Jurkat, Clone E6-1 (cell line): ENCODE results near the gene MED26.

ENCODE experiments used
- DNase-seq: peaks from one replicate; pipeline ENCODE4 v3.0.0-alpha.2; 2011; ENCODE audit warnings: low read depth, low spot score
- H3K4me3 ChIP-seq: 2 replicates; pipeline ENCODE4 v1.5.1; 2011; ENCODE audit warnings: mild to moderate bottlenecking, low read length, control low read depth, moderate library complexity

The MED26 gene

DNA sequence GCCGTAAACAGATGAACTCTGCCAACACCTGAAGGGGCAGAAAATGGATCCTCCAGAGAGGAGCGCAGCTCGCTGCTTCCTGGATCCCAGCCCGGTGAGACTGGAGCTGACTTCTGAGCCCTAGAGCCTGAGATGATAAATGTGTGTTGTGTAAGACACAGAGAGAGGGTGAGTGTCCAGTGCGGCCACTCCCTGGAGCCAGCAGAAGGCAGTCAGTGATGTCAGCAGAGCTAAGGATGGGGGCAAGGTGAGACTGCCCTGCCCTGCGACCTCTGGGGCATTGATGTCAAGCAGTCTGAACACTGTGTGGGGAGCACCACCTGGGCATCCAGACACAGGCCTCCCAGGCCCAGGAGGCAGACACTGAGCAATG is 46.0 kb downstream of the MED26 start:
- H3K4me3 ChIP-seq = no peak overlapping the region
- DNase-seq = no peak

DNA sequence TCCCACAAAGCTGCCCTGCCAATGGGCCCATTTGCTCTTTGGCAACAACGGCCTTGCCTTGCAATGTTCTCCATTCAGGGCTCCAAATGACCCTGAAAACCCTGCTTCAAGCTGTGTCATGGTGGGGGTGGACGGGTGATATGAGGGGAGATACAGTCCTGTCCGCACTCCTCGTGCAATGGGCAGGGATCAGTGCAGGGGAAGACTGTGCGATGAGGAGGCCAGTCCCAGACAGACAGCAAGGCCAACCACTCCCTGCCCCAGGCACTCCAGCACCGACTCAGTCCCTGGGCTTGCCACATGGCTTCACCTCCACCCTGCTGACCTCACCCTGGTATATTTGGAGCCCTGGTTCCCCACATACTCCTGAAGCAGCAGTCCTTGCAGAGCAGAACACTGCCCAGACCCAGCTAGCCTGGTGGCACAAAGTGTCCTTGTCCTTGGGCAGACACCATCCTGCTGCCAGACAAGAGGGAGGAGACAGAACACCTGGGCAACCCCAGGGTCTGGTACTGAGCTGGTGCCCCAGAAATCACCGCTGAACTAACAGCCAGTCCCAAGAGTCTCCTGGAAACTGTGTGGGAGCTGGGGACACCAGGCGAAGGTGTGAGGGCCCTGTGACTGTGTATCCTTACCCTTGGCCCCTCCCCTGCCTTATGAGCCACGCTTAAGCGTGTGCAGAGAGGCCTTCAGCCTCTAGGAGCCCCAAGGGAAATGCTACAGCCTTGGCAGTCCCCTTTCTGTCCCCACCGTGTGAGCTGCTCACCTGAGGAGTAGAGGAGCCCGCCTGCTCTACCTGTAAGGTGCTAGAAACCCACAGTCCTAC is 46.6 kb downstream of the MED26 start:
- no peak overlapping the region for H3K4me3 ChIP-seq
- no peak for DNase-seq

DNA sequence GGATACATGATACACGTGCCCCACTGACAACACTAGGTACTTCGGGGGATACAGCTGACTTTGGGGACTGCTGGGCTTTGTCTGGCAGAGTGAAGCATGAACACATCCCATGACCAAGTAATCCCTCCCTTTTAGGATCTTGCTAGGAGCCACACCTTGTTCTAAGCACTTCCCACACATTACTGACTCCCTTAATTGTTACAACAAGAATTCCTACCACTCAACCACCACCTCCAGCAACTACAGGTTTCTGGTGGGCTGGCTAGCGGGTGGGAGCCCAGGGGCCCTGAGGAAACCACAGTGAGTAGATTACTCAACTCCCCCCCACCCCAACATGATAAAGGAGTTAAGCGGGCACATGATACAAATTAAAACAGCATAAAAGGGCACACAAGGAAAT is 48.6 kb downstream of the MED26 start:
- DNase-seq = no peak

DNA sequence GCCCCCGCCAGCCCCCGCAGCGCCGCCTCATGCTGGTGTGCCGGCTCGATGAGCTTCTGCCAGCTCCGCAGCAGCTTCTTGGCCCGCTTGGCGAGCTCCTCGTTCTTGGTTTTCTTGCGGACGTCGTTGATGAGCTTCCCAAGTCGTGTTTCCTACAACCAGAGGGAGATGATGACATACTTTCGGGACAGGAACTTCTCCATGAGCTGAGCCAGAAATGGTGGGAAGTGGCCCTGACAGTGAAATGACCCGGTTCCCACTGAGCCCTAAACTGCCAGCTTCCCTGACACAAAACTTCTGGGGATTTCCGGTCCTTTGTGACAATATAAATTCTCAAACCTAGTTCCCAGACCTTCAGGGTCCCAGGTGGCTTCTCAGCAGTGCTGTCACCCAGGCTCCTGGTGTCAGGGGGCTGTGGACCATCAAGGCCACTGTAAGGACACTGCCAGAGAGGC is 50.4 kb downstream of the MED26 start:
- H3K4me3 ChIP-seq = no peak overlapping the region
- DNase-seq = no peak

More for the DNA sequence above, 48.6 kb downstream of the MED26 start:
- H3K4me3 ChIP-seq = no peak overlapping the region

DNA sequence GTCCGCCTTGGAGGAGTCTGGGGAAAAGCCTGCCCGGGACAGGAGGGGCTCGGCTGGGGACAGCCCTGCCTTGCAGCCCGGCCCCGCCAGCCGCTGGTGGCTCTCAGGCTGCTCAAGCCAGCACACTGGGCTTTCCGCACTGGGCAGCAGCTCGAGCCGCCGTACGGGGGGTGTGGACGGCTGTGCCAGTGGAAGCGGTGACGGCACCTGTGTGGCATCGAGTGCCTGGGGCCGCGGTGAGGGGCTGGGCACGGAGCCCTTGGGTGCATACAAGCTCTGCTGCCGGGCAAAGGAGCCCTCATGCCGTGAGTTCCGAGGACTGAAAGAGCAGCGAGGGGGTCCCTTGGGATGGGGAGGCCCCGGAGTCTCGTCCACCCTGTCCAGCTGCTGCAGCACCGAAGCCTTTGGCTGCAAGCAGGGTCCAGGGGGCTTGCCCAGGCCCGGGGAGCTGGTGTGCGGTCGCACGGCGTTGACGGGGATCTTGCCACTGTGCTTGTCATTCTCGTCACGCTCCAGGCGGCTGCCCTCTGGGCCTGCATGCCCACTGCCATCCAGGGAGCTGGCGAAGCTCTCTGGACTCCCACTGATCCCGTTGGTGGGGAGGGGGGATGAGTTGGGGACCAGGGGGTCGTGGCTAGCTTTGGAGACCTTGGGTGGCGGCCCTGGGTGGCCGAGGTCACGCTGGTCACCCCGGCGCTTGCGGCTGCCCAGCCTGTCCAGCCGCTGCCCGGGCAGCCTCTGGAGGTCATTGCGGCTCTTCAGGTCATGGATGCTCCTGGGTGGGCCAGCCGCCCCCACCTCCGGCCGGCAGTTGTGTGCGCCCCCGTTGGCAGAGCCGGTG is 51.1 kb downstream of the MED26 start:
- no peak for DNase-seq
- H3K4me3 ChIP-seq = no peak overlapping the region

DNA sequence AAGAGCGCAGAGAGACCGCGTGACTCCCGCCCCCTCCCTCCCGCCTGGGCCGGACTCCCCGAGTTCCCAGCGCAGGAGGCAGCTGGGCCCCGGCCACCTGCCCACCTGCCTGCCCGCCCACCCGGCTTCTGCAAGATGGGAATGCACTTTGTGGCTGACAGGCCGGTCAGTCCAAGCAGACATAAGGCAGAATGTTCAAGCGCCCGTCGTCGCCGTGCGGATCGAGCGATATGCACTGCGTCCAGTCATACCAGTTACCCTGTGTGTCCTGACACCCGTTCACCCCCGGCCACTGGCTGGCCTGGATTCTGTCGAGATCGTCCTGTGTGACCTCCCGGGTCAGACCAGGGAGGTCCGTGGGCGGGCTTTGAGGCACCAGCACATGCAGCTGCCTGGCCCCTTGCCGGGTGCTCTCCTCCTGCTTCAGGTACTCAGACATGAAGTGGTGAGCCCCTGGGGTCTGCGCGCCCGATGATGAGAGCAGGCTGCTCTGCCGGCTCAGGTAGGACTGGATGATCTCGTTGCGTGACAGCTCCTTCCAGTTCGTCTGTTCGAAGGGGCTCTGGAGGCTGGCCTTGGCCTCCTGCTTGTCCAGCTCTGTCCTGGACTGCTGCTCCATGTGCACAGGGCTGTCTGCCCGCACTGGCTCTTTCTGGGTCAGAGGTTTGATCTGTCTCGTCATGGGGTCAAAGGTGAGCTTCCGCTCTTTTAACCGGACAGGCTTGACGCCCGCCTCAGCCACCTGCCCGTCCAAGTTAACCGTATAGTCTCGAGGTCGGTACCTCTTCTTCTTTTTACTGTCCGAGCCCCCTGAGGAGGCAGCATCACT is 51.9 kb downstream of the MED26 start:
- DNase-seq = no peak
- no peak overlapping the region for H3K4me3 ChIP-seq

DNA sequence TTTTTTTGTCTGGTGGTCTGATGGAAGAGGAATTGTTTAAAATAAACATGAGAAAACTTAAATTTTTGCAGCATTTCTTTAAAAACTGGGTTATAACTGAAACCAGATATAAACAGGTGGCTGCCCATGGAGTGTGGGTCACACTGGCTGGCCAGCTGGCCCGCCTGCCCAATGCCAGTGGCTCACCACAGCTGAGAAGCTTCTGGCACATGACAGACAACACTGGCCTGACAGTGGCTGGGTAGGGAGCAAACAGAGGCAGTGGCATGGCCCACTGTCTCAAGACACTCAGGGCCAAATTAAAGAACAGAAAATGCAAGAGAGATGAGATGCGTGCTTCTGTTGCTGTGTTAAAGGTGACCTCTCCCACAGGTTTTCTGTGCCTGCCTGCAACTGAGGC is 52.7 kb downstream of the MED26 start:
- no peak overlapping the region for H3K4me3 ChIP-seq
- no peak for DNase-seq

DNA sequence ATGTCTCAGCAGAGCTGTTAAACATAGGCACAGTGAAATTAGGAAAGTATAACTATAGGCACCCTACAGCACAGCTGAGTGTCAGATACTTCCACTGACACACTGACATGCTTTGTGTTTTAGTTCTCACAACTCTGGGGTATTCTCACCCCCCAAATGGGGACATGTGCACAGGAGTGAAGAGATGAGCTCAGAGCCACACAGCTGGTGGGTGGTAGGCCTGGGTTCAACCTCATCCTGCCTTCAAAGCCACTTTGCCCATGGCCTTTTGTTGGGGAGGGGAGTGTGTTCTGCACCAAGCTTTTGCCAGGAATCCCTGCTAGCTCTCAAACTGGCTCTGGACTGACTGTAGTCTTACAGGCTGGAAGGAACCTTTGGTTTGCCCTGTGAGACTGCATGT is 54.1 kb downstream of the MED26 start:
- peak; percentile 70 for DNase-seq
- H3K4me3 ChIP-seq = peak overlapping the region; percentile 95

DNA sequence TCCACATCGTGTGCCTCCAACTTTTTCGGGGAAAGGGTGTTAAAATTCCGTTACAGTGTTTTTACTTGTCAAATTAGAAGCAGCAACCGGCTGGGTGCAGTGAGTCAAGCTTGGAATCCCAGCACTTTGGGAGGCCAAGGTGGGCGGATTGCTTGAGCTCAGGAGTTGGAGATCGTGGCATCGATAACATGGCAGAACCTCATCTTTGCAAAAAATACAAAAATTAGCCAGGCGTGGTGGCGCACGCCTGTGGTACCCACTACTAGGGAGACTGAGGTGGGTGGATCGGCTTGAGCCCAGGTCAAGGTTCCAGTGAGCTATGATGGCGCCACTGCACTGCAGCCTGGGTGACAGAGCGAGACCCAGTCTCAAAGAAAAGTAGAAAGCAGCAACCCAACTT is 54.7 kb downstream of the MED26 start:
- peak overlapping the region; percentile 95 for H3K4me3 ChIP-seq
- no peak for DNase-seq

DNA sequence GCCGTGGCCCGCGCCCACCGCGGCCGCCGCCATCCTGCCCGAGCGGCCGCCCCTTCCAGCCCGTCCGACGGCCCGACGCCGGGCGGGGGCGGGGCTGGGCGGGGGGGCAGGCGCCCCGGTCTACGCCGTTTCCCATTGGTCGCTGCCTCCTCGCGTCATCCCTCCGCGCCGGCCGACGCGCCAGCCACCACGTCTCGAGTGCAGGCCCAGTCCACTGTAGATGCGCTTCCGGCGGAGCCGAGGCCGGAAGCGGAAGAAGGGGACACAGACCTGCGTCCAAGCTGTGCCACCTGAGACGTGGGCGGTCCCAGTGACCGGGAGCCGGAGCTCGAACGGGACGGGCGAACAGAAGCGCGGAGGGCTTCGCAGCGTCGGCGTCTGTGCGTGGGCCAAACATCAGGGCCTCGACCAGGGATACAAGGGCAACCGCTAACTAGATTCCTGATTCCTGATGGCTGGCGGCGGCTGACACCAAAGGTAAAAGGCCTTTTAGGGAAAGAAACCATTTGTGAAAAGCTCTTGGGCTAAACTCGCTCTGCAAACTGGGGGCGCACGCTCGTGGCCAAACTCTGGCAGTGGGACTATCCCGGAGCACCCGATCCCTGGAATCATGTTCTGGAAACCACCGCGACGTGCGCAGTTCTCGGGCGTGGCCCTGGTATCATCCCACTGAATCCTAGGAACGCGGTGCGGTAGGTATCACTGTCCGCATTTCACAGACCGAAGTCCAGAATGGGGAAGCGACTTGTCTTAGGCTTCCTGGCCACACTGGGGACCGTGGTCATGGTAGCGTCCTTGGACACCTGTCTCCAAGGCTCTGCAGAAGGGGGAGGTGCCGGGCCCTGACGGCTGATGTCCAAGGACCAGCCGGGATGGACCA is 55.4 kb downstream of the MED26 start, which contains the start of gene SLC35E1:
Gene SLC35E1 (minus strand): TSS at position 84 of the 880 bp plus-strand sequence. CDS start 51 bp downstream, at position 33.
- peak; percentile 86 for DNase-seq
- peak within 1 kb of the TSS; percentile 95 for H3K4me3 ChIP-seq

DNA sequence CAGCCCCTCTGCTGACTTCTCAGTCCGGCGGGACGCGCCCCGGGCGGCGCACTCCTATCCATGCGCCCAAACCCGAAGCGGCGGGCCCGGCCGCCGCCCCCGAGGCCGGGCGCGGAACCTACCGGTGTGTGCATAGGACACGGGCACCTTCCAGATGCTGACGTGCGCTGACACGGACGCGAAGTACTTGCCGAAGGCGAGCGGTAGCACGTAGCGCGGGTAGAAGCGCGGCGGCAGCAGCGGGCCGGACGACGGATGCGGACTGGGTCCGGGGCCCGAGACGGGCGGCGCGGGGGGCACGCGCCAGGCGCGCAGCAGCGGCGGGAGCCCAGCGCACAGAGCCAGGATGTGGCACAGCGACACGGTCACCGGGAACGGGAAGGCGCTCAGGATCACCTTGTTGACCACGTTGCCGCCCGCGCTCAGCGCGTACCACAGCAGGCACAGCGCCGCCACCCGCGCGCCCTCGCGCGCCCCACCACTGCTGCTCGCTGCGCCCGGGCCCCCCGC is 56.1 kb downstream of the MED26 start:
- no peak for DNase-seq
- peak overlapping the region; percentile 73 for H3K4me3 ChIP-seq

DNA sequence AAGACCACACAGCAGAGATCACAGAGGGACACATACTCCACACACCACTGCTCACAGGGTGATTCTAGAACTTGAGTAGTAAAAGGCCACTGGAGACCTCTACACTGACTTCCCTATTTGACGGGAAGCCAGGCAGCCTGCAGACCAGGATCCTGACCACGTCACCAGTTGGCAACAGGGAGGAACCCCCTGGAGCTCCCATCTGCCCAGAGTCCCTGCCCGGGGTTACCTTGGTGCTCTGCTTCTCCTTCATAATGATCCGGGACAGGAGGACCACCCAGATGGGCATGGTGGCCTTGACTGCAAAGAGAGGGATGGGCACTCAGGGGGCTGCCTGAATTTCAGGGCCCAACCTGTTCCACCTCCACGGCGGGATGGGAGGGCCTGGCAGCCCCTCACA is 56.7 kb downstream of the MED26 start:
- H3K4me3 ChIP-seq = peak overlapping the region; percentile 73
- no peak for DNase-seq

DNA sequence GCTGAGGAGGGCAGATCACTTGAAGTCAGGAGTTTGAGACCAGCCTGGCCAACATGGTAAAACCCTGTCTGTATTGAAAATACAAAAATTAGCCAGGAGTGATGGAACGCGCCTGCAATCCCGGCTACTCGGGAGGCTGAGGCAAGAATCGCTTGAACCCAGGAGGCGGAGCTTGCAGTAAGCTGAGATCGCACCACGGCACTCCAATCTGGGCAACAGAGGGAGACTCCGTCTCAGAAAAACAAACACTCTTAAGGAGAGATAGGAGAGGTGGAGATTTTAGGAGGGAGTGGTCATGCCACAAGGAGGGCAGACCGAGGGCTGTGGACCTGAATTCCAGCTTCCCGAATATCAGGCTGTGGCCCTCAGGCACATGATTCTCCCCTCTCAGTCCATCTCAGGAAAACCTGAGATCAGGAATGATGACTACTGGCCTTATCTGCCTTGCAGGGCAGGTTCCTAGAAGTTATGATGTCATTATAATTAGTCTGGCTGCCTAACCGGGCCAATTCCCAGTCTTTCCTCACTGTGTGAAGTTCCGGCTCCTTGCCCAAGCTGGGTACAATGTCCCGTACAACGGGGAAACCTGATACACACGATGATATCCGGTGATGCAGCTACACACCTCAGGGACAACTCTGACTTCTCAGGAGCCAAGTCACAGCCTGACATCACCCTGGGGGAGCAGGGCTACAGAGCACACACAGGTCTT is 58.2 kb downstream of the MED26 start:
- no peak overlapping the region for H3K4me3 ChIP-seq
- no peak for DNase-seq

DNA sequence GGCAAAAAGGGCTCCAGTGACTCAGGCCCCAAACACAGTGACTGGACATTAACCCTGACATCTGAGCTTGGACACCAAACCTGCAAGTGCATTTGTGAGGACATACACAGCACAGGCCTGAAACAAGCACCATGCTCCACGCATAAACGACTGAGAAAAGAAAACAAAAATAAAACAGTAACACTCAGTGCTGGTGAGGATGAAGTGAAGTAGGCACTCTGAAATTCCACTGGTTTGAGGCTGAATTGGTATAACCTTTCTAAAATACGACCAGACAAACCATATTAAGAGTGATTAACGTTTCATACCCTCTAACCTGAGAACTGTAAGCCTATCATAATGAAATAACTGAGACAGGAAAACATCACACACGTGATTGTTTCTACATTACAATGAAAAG is 61.3 kb downstream of the MED26 start:
- H3K4me3 ChIP-seq = peak overlapping the region; percentile 29
- no peak for DNase-seq

DNA sequence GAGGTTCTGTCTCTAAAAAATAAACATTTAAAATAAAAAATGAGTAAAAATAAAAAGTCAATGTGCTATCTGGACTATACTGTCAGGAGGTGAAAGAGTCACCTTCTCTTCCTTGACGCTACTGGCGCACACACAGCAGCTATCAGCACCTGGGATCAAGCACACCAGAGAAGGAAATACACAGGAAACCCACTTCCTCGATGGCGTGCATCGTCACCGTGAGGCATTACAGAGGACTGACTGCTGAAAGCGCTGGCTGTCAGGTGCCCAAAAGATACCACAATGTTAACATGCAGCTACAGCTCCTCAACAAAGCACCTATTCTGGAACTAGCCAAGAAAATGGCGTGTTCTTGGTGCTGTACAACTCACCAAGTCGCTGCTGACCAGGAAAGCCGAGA is 61.8 kb downstream of the MED26 start:
- H3K4me3 ChIP-seq = peak overlapping the region; percentile 29
- peak; percentile 97 for DNase-seq

DNA sequence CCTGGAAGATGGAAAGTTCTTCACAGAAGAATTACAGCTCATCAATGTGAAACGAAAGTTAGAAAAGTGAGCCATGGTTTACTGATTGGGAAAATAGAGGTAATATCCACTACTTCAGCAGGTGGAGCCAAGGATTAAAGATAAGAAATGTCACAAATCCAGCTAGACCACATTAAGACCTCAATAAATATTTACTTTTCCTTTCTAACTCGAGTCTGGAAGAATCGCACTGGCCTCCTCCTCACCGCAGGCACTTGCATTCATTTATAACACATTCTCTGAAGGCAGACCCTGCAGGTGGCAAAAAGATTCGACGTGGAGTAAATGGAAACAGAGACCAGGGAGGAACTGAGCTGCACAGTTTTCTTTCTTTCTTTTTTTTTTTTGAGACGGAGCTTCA is 63.2 kb downstream of the MED26 start:
- no peak for DNase-seq
- no peak overlapping the region for H3K4me3 ChIP-seq

DNA sequence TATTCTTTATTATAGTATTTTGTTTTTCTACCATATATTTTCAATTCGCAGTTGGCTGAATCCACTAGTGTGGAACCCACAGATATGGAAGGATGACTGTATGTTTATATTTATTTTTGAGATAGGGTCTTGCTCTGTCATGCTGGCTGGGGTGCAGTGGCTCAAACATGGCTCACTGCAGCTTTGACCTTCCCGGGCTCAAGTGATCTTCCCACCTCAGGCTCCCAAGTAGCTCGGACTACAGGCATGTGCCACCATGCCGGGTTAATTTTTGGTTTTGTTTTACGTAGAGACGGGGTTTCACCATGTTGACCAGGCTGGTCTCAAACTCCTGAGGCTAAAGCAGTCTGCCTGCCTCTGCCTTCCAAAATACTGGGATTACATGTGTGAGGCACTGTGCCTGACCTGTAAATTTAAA is 65.4 kb downstream of the MED26 start:
- DNase-seq = no peak
- H3K4me3 ChIP-seq = no peak overlapping the region

DNA sequence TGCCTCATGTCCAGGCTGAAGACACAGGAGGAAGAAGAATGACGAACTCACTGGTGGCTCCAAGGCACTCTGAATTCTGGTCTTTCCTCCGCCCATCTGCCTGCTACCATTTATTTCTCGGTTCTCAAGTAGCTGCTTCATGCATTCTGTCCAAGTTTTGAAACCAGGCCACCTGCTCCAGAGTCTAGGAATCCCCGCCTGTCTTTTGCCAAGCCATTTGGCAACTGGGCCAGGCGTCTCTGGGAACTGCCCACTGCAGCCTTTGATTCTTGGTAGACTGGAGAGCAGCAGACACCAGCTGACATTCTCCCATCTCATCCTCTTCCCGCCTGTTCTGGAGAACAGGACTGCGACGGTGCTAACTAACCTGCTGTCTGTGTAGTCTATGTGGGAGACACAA is 66.6 kb downstream of the MED26 start:
- DNase-seq = no peak
- no peak overlapping the region for H3K4me3 ChIP-seq
